Glomerular endothelial cell (primary cell): ENCODE results near the gene THRB. TPM values are rescaled to one million over a fixed set of nuclear protein-coding genes. Genes with fewer than 3 reads are reported as not detected.

Source experiments
- DNase-seq: peaks from one replicate; pipeline ENCODE4 v3.0.0-alpha.2; 2011; ENCODE audit warnings: low read depth, low spot score; ENCODE audit errors: extremely low read depth
- total RNA-seq: library from RNA; depleted of rRNA; stranded (reverse); fragments of >200 nt; gene quantifications from 2 replicates; pipeline ENCODE4 v1.2.3, GENCODE V29; 2015

THRB gene
- total RNA-seq, 1 donor from 2014 or later, result 0.06 TPM

DNA sequence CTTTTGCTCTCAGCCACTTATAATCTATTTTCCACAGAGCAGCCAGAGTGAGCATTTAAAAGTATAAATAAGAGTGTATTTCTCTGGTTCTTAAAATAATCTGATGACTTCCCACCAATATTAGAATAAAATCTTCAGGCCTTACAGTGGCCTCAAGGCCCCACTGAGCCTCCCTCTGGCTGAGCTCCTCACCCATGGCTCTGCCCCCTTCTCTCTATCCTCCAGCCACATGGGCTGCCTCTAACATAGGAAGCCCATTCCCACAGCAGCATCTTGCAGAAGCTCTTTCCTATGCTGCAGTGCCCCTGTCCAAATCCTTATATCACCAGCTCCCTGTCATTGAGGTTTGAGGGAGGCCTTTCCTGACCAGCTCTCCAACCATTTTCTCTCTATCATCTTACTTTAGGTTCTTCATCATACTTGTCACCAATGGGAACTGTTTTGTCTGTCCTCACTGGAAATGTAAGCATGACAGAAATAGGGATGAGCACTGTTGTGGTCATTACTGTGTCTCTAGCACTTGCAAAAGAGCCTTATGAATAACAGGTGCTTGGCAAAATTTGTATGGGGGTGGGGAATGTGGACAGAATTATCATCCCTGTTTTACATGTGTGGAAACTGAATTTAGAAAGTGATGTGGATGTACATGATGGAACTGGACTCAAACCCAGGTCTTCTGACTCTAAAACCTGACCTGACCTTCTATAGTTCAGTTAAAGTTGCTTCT is 299.0 kb downstream of the THRB start:
- DNase-seq, result no peak

DNA sequence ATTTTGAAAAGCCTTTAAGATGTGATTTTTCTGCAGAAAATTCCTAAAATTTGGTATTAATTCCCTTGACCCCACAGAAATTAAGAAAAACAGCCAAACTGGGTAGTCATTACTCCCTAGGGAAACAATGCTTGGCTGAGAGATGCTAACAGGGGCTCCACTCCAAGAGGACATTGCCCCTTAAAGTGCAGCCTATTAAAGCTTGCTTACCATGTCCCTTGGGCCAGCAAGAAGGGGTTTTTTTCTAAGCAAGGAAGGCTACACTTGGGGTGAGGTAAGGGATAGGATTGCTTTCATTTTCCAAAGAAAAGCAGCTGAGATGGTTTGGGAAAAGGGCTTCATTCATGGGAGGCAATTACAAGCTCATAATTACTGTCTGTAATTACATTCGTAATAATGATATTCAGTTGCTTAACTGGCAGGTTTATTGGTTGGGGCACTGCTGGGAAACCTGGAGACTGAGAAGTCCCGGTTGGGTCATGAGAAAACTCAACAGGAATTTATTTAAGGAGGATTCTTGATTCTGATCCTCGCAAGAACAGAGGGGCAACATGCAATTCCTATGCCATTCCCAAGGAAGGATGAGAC is 302.1 kb downstream of the THRB start:
- no peak for DNase-seq

DNA sequence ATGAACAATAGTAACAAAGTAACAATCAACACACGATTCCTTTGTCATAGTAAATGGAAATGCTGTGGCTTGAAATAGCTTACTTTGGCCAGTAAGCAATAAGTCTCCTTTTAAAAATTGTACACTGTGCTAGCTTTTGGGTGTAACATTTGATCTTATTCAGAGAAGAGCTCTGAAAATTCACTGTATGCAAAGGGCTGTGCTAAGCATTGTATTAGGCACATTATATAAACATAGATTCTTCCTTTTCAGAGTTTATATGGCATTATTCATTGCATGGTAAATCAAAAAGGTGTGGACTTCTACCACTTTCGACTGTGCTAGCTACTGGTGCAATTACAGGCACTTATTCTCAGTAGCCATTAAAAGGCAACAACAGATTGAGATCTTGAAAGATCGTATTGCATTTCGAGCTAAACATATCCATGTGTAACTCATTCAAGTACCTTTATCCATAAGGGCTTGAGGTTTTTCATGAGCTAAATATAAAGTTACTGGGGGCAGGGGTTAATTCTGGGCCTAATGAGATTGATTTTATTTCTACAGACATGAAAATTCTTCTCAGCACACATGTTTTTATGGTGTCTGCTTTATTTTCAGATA is 302.7 kb downstream of the THRB start:
- no peak for DNase-seq

DNA sequence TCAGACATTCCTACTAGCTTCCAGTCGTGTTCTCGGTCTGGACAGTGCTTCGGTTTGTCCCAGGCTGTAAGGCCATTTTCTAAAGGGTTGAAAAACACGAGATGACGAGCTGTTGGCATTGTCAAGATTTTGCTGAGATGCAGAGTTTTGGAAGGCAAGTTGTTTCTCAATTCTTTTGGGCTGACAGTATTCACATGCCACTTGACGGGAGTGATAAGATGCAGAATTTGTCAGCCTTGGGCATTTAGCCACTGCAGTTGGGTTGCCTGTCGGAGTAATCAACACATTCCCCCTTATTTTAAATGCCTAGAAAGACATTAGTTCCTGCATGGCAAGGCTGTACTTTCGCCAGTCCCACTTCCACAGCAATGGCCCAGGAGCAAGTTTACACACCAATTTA is 304.4 kb downstream of the THRB start:
- no peak for DNase-seq

DNA sequence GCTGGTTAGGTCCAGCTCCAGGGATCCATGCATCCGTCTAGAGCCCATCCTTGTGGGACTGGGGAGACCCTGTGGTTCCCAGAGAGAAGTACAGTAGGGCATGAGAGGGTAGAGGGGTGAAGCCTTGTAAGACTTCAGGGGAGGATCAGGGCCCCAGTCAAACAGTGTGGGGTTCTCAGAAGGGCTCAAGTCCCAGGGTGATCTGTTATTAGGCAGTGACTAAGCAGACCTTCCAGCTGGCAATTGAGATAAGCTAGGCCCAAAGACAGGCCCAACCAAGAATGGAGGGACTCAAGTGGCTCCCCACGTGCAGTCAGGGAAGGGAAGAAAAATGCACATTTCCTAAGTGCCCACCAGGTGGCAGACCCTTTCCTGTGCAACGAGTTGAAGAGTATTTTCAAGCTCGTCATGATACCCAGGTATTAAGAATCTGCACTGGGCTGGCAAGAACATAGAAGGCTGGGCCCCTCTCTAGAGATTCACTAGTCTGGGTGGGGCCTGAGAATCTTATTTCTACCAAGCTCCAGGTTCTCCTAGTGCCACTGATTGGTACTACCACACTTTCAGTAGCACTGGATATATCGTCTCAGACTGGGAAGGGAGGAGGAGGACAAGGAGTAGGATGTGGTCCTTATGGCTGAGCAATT is 308.8 kb downstream of the THRB start:
- DNase-seq, result peak; percentile 39

DNA sequence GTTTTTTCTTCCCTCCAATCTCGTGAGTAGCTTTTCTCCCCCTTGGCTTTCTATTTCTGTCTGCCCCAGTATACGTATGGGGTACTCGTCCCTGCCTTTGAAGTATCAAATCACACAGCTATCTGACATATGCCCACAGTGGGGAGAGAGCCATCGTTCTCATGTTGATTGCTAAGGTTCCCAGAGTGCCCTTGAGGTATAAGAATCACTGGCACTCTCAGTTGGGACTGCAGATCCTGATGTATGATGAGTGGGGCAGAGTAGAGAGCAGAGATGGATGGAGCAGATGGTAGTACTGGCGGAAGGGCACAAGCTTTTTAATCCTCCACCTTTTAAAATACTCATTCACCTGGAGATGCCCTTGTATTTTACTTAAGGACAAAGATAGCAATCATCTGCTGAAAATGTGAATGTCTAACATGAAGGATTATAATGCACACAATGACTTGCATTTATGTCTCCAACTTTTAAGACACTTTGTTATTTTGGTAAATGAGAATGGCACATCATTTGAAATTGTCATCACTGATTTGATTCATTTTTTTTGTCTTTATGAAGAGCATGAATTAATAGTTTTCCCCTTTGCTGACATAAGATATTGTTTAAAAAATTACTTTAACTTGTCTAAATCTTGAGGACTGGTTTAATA is 310.0 kb downstream of the THRB start:
- DNase-seq, result no peak

DNA sequence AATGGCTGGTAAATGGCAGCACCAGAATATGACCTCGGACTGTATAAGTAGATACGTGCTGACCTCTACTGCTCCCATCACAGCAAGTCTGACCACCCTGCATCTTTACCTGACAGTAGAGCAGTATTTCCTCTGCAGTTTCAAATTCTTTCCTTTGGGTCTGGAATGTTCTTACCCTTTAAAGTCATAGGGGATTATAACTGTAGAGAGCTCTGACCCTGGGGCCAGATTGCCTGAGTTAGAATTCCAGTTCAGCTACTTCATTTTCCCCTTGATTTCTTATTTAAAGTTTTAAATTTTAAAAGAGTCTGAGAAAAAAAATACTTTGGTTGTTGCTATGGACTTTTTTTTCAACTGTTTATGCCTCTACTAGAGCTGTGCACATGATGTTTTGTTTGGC is 311.9 kb downstream of the THRB start:
- no peak for DNase-seq

DNA sequence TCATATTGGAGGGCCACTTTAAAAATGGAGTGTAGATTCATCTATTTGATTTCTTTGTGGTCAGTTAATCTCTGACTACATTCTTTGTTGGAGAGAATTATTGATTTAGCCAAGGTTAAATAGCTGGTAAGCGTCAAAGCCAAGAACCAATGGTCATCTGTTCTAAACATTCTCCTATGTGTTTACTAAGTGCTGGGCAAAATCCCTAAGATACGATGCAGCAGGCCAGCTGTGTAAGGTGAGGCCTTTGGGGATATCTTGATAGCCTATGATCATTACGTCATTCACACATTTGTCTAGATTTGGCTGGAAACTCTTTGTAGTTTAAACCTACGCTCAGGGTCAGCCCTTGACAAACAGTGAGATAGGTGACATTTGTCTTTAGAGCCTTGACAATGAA is 313.4 kb downstream of the THRB start:
- DNase-seq, result no peak

DNA sequence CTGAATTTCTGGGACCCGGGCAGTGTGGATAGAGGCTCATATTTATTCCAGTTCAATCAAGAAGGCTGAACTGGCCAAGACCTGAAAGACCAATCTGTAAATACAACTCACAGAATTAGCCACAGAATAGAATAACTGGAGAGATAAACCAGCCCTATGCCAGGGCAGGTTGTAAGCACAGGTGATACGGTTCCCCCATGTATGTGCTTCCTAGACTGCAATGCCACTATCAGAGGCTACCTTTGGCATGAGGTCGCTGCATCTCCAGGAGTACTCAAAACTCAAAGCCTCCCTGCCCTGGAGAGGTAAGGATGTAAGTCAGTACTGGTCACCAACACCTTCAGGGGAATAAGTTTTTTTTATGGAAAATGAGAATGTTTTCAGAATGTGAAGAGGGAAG is 314.0 kb downstream of the THRB start:
- DNase-seq, result no peak

DNA sequence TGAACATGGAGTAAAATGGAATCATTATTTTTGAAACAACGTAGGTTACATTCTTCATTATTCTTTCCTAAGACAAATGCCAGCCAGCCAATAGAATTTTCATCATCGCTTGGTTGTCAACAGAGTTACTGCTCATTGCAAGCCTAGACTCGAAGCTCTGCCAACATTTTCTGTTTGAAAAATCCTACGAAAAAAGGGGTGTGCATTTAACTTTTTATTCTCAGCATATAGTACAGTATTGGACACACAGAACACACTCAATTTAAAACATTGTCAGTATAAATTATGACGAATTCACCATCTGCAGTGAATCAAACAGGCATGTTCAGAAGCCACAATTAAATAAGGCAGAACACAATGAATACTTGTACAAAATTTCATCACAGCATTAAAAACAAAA is 317.4 kb downstream of the THRB start:
- no peak for DNase-seq

DNA sequence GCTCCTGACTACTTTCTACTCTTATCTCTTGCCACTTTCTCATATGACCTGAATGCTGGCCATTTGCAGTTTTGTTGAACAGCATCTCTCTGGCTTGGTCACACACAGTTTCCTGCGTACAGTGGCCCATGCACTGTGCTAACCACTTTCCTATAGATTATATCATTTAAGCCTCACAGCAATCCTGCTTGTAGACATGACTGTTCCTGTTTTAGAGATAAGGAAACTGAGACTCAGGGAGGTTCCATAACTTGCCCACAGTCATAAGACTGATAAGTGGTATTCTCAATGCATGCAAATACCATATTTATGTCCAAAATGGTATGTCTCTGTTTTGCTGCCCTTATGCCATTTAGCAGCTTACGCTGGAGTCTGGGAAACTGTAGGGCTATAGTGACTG is 320.0 kb downstream of the THRB start:
- DNase-seq, result no peak

DNA sequence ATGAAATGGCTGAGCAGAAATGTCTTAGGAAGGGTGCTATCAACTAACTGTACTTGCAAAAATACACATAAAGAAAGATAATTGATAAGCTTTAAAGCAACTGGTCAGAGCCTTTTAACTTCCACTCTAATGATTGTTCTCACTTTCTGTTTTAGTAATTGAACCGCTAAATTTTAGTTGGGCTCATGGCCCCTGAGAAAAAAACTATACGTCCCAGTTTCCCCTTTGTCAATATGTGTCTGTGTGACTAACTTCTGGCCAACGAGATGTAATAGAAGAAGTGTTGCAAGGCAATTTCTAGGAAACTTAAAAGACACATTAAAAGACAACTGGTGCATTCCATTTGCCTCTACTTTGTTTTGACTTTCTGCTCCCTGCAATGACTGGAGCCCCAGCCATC is 325.7 kb downstream of the THRB start:
- DNase-seq, result no peak

DNA sequence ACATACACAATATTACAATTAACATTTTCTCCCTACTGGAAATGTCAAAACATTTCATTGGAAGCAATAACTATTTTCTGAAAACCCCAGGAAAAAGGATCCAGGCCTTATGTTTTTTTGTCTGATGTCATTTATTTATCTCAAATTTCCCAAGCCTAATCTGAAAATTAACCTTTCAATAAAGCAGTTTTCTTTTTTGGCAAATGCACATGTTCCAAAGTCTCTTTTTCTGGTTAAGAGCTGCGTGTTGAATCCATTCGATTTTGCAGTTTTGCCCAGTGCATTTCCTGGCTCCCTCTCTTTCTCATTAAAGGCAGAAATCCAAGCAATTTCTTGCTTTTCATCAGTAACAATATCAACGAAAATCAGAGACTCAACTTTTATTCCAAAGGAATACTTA is 327.2 kb downstream of the THRB start:
- DNase-seq, result no peak

DNA sequence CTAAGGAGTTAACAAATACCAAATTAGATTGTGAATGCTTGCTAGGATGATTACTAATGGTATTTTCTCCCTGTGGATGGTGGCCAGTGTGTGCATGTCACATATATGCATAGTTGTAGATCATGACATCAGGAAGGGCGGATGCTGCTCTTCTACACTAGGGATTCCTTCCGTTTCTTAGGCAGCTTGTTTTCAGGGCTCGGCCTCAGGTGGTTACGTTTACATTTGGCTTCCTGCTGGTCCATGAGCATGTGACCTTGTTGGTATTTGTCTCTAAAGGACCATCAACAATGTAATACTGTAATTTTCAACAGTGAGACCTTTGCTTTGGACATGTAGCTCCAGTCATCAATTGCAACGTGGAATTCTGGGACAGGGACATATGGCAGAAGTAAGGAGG is 328.1 kb downstream of the THRB start:
- no peak for DNase-seq

DNA sequence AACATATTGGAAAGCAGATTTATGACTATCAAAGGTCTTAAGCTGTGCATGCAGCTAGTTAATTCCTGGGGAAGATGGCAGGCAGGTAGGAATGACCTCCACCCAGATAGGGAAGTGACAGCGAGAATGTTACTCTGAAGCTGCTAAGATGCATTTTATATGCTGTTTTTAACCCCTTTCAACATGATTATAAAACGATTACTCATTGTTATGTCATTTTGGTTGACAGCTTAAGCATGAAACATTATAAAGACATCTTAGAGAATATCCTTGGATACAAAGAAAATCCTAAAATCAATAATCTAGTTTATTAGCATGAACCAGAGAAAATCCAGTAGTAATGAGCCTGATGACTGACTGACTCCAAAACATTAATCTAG is 329.1 kb downstream of the THRB start:
- DNase-seq, result no peak

DNA sequence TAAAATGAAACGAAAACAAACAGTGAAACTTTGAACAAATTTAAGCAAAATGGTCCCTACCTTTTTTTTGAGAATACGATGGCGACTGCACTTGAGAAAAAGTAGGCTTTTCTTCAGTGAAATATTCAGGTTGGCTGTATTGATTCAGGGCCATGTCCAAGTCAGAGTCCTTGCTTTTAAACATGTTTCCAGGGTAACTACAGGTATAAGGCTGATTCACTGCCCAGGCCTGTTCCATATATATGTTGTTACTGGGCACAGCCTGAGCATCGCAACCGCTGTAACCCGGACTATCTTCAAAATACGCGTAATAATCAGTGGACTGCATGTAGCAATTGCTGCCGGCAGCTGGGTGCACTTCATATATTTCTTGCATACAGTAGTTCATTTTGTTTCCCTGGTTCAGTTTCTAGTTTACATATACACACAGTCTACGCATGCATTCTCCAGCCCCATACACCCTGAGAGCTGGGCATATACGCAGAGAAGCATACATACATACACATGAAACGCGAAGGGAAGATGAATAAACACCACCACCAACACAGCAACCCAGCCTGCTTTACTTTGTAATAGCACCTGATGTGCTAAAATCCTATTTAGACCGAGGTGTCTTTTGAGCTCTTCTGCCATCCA is 329.6 kb downstream of the THRB start:
- DNase-seq, result no peak

DNA sequence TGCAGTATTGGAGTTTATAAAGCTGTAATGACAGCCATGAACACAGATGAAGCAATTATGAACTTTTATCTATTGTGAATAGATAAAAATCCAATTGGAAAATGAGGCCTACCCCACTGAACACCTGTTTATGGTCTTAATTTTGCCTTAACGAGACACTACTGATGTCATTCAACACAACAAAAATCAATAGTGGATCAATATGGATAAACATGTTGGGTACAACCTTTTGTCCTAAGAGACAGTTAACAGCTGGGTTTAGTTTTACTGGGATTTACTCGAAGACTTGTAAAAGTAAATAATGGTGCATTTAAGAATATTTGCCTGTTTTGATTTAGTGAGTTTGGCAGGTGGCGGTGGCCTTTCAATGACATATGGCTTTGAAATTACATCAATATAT is 331.7 kb downstream of the THRB start:
- DNase-seq, result no peak

DNA sequence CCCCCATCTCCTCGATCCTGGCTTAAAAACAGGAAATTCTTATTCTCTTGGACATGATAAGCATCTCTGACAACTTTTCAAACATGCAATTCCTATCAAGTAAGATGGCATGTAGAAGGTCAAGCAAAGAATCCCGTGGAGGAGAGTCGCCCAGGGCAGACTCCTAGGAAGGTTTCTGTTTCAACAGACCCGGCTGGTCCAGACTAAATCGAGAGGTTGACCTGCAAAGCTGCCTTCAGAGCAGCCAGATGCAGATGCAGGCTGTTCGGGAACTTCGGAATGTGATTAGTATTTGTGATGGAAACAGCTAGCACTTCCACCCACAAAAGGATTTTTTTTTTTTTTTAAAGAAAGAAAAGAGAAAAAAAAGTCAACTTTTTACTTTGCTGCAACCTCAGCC is 332.8 kb downstream of the THRB start:
- DNase-seq, result no peak

DNA sequence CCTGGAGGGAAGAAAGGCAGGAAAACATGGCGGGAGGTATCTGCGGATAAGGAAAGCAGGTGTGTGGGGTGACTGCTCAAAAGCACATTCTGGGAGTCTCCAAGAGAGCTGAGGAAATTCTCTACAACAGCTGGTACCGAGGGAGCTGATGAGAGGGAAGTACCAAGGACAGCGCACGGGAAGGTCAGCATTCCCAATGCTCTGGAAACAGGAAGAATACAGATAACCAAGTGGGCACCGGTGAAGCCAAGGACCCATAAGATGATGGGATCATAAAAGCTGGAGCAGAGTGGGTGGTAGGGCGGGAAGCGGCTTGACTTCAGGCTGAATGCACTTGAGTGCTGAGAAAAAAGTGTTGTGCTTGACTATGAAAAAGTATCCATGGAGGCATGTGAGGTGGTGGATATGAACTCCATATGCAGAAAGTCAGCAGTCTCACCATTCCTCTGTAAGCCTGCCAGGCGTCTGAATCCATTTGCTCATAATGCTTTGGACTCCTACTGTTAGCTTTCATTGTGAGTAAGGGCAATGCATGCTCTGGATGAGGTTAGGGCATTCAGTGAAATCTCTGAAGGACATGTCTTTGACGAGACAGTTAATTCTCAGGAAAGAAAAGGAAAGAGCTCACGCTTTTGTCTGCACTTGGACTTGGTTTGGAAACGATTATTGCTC is 334.1 kb downstream of the THRB start:
- no peak for DNase-seq

DNA sequence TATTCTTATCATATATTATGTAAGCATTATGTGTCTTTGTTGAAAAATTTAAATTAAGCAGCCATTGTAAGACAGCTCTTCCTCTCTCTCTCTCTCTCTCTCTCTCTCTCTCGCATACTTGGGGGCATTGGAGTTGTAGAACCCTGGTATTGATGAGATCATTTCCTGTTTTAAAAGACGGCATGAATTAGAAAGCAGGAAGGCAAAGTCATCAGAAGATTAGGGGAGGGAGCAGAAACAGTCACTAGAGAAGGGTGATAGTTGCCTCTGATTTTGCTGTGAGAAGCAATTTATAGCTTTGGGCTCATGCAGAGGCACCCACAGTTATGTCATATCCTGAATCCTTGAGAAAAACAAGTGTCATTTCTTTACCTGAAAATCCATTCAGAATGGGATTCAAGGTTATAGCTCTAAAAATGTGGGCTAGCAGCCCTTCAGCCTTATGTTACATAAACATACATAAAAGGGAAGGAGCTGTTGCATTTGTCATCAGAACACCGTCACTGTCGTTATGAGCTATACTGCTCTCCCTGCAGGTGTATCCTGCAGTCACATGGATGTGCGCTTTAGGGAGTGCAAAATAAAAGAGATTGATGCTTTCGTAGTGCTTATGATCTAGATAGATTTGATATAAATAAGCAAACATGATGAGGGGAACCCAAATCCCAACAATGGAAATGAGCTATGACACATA is 335.7 kb downstream of the THRB start:
- DNase-seq, result no peak
